Spleen (tissue), 11 donors: ENCODE data around the gene PEX5. TPM values are rescaled to one million over a fixed set of nuclear protein-coding genes. Genes with fewer than 3 reads are reported as not detected.
"Not testable (repeated sequence)": the region's sequence is repeated elsewhere in the genome, so short reads cannot be mapped to it uniquely, and the experiment has no call there.

Experiments
- DNase-seq: peaks from one replicate; pipeline ENCODE4 v3.0.0-alpha.2; 2020
- H3K27ac ChIP-seq, 8 donors: fragments of 200-600 bp; sonication (generic) in 7 of 8; 1 replicate in 4 of 8; 2 replicates in 4 of 8; pipeline versions ENCODE4 v1.5.0 to v1.8.0; 2016 to 2021; ENCODE audit warnings: inconsistent platforms in 4 of 8, mild to moderate bottlenecking in 4 of 8, moderate library complexity in 1 of 8
- H3K27me3 ChIP-seq, 7 donors: fragments of 200-600 bp; sonication (generic) in 6 of 7; replicated peaks in 1 of 7; 1 replicate in 4 of 7; 2 replicates in 3 of 7; pipeline versions ENCODE4 v1.5.0 to v1.8.0; 2016 to 2021; ENCODE audit warnings: inconsistent platforms in 3 of 7, mild to moderate bottlenecking in 1 of 7
- H3K36me3 ChIP-seq, 6 donors: fragments of 200-600 bp; sonication (generic) in 5 of 6; 1 replicate in 4 of 6; 2 replicates in 2 of 6; pipeline versions ENCODE4 v1.5.0 to v1.8.0; 2016 to 2021; ENCODE audit warnings: inconsistent platforms in 2 of 6
- H3K4me1 ChIP-seq, 6 donors: fragments of 200-600 bp; sonication (generic) in 5 of 6; 1 replicate in 3 of 6; 2 replicates in 3 of 6; pipeline versions ENCODE4 v1.5.0 to v1.8.0; 2016 to 2021; ENCODE audit warnings: inconsistent platforms in 3 of 6
- H3K4me3 ChIP-seq, 8 donors: fragments of 200-600 bp; sonication (generic) in 7 of 8; 1 replicate in 4 of 8; 2 replicates in 4 of 8; pipeline versions ENCODE4 v1.5.0 to v1.8.0; 2016 to 2021; ENCODE audit warnings: inconsistent platforms in 4 of 8, mild to moderate bottlenecking in 4 of 8, moderate library complexity in 2 of 8
- H3K9me3 ChIP-seq, 8 donors: fragments of 200-600 bp; sonication (generic) in 7 of 8; 1 replicate in 4 of 8; 2 replicates in 4 of 8; pipeline versions ENCODE4 v1.5.0 to v1.8.0; 2016 to 2021; ENCODE audit warnings: inconsistent platforms in 4 of 8
- CTCF ChIP-seq, 11 experiments: fragments of 200-600 bp in 7 of 11; fragments of 450-650 bp in 4 of 11; sonication (generic) in 4 of 11; IDR thresholded peaks in 8 of 11; conservative IDR thresholded peaks in 3 of 11; 1 replicate in 7 of 11; 2 replicates in 4 of 11; pipeline versions ENCODE4 v1.4.0 to v1.8.0; 2016 to 2021; ENCODE audit warnings: antibody characterized with exemption in 11 of 11, inconsistent platforms in 4 of 11, mild to moderate bottlenecking in 1 of 11
- POLR2A ChIP-seq, 3 donors: fragments of 450-650 bp; IDR thresholded peaks; one replicate each; pipeline ENCODE4 v1.5.1; 2017; ENCODE audit warnings: antibody characterized with exemption in 3 of 3, mild to moderate bottlenecking in 1 of 3
- POLR2AphosphoS5 ChIP-seq, 3 donors: sonication (generic); formaldehyde crosslinking; IDR thresholded peaks; one replicate each; pipeline ENCODE4 v1.5.1; 2017; ENCODE audit warnings: antibody characterized with exemption in 3 of 3
- WGBS, 5 donors: extraction: QIAGEN DNeasy Blood & Tissue Kit in 3 of 5; methylation state at CpG; one replicate each; pipeline versions ENCODE4 v1.1.5 to v1.1.7; 2013 to 2018; 5-methylcytosine and 5-hydroxymethylcytosine counted together
- intact Hi-C: fragments of 100-400 bp; cut with DNase I; formaldehyde crosslinking; loops from one replicate; pipeline ENCODE4 v1.15.0; 2023; ENCODE audit warnings: low total_unique reads
- polyA plus RNA-seq, 3 donors: library from polyadenylated mRNA; stranded (reverse); fragments of 200-250 nt; gene quantifications; one replicate each; pipeline ENCODE4 v1.2.1, GENCODE V29; 2013
- total RNA-seq, 7 donors: library from RNA; depleted of rRNA in 3 of 7; stranded (reverse); fragments of >200 nt in 3 of 7; fragmentation: NEBNext Ultra II Directional in 4 of 7; extraction: Animal tissue kit (Norgen Biotek cat#: 25700) in 4 of 7; gene quantifications; one replicate each; pipeline versions ENCODE4 v1.1.0 to v1.2.1, GENCODE V29; 2016 to 2021
- donor health status: healthy with polysubstance abuse.
- donor health status: DM: no; HTN: no; CAD: no; lungs with moderate emphysema.
- donor health status: DM: no; HTN: no; CAD: no.
- donor health status: Bipolar disorder and iron deficiency.
- donor health status: healthy.
- donor health status: DM: no; HTN: no; CAD: no.
- donor health status: DM: yes; HTN: yes; CAD: no.

The PEX5 gene
- total and polyA plus RNA-seq, 10 donors, result 13.4 to 35.8 (median 22.2) TPM

DNA sequence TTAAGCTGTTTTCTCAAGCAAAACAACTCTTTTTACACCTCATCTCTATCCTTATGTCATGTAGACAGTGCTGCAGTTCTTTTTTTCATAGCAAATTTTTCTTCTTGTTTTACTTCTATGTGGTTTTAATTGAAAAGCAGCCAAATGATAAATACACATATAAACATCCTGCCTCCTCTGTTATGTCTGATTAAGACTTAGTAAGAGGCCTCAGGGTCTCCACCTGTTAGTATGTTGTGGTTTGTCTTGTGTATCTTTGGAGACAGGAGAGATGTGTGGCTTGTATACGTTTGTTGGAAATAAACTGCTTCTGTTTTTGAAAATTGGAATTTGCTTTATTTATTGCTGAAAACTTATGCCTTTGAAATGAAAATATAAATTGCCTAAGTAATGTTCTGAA is 32.0 kb downstream of the PEX5 start:
- H3K27me3 ChIP-seq, result no peaks in the 10 kb centered on the region
- H3K9me3 ChIP-seq, result no peaks in the 10 kb centered on the region
- TF ChIP-seq CTCF (IDR thresholded peaks at IDR 0.05 in 8 of 11, conservative IDR thresholded peaks at IDR 0.05 in 3 of 11) (no peak), POLR2AphosphoS5 (IDR thresholded peaks at IDR 0.05) (no peak), POLR2A (IDR thresholded peaks at IDR 0.05) (no peak)
- H3K27ac ChIP-seq, result no peak overlapping the region
- H3K4me1 ChIP-seq, result no peaks in the 10 kb centered on the region
- no peak for DNase-seq
- H3K4me3 ChIP-seq, result no peak overlapping the region
- intact Hi-C loops, result loop anchor here (5.0 kb wide), 1 partner anchor 236 kb away; no protein-coding TSS in a partner anchor
- WGBS, 5 donors, result 78 to 82% (median 82%) methylated on average over 1 of the region's 1 CpG
- no peaks in the 10 kb centered on the region for H3K36me3 ChIP-seq

DNA sequence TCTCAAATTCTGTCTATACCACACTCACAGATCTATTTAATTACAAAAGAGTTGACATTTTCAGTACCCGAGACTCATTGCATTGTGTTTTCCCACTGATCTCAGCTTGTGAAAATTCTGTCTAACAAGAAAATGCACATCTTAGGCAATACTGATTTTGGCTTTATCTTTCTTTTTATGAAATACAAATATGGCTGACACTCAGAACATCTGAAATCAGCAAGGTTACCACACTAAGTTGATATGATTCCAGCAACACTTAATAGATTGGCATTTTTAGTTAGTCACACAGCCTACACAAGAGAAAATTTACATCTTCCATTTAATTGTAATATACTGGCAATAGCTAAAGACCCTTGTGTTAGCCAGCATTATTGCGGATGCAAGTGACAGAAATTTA is 40.3 kb downstream of the PEX5 start:
- intact Hi-C loops, result no loop called here
- TF ChIP-seq POLR2A (IDR thresholded peaks at IDR 0.05), result no peak
- no peak for TF ChIP-seq POLR2AphosphoS5 (IDR thresholded peaks at IDR 0.05)
- no peak for TF ChIP-seq CTCF (IDR thresholded peaks at IDR 0.05 in 8 of 11, conservative IDR thresholded peaks at IDR 0.05 in 3 of 11)
- peaks cover 0 to 18% (median 0%) of the 10 kb centered on the region in 8 donors for H3K9me3 ChIP-seq

DNA sequence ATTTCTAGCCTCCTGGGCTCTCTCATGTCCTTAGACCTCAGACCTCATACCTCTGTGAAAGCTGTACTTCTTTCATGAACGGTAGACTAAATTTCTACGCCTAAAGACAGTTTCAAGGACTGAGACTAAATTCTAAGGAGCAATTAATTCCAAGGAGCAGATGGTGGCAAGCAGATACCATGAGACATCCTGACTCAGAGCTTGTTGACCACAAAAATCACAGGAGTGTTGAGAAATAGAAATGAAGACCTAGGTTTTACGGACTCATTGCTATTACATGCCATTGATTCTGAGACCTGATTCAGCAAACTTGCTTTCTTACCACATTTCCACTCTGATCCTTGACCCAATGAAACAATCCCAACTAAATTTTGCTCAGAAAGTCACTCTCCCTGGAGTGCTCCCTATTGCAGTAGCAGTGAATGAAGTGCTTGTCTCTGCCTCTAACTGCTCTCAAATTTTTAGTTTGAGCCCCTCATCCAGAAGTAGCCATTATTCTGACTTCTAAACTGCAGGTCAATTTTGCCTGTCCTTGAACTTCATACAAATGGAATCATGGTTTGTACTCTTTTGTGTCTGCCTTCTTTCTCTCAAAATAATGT is 52.0 kb downstream of the PEX5 start:
- H3K27me3 ChIP-seq, result peaks cover 0 to 3% (median 0%) of the 10 kb centered on the region in 7 donors
- intact Hi-C loops, result no loop called here
- H3K4me1 ChIP-seq, result no peaks in the 10 kb centered on the region
- no peak for TF ChIP-seq POLR2AphosphoS5 (IDR thresholded peaks at IDR 0.05)
- no peak for TF ChIP-seq CTCF (IDR thresholded peaks at IDR 0.05 in 8 of 11, conservative IDR thresholded peaks at IDR 0.05 in 3 of 11)
- no peak for TF ChIP-seq POLR2A (IDR thresholded peaks at IDR 0.05)
- no peak for DNase-seq
- H3K9me3 ChIP-seq, result peaks cover 0 to 18% (median 11%) of the 10 kb centered on the region in 8 donors
- no peak overlapping the region for H3K27ac ChIP-seq
- no peaks in the 10 kb centered on the region for H3K36me3 ChIP-seq
- H3K4me3 ChIP-seq, result no peak overlapping the region
- 66 to 87% (median 73%) methylated on average over 3 of the region's 3 CpGs for WGBS, 5 donors

More for the DNA sequence above, 40.3 kb downstream of the PEX5 start:
- H3K4me1 ChIP-seq, result no peaks in the 10 kb centered on the region
- WGBS, 5 donors, result 89 to 97% (median 95%) methylated on average over 2 of the region's 2 CpGs
- peaks cover 0 to 3% (median 0%) of the 10 kb centered on the region in 7 donors for H3K27me3 ChIP-seq
- DNase-seq, result no peak
- no peak overlapping the region for H3K27ac ChIP-seq
- no peaks in the 10 kb centered on the region for H3K36me3 ChIP-seq
- no peak overlapping the region for H3K4me3 ChIP-seq

DNA sequence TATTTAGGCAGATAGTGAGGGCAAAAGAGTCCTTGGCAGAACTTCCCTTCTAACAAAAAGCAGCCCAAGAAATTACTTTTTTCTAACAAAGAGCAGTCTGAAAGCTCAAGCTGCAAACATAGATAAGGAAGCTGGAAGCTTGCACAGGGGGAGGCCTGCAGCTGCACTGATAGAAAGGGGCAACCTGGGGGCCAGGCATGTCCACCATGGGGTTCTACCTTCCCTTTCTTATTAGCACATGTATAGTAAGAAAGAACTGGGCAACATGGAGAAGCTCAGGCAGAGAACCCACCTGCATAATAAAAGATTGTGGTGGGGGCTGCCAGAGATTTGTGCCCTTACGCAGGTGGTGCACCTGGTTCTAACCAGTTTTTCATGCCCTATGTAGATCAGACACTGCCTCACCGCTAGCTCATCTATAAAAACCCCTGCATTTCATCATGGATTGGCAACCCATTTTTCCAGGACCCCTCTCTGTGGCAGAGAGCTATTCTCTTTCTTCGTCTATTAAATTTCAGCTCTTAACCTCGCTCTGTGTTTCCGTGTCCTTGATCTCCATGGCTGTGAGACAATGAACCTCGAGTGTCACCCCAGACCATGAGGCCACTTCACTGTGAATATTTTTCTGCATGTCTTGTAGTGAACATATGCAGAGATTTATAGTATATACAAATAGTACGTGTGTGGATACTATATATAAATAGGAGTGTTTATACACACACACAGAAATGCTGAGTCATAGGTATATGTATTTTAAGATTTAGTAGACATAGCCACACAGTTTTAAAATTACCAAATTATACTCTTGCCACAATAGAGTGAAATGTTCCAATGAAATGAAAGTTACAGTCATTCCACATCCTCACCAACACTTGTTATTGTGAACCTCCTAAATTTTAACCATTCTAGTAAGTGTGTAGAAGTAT is 53.0 kb downstream of the PEX5 start:
- 62 to 84% (median 70%) methylated on average over 7 of the region's 7 CpGs for WGBS, 5 donors
- no peak overlapping the region for H3K4me3 ChIP-seq
- no peak for DNase-seq
- intact Hi-C loops, result no loop called here
- H3K27ac ChIP-seq, result no peak overlapping the region
- H3K27me3 ChIP-seq, result peaks cover 0 to 3% (median 0%) of the 10 kb centered on the region in 7 donors
- no peaks in the 10 kb centered on the region for H3K4me1 ChIP-seq
- peaks cover 0 to 20% (median 12%) of the 10 kb centered on the region in 8 donors for H3K9me3 ChIP-seq
- H3K36me3 ChIP-seq, result no peaks in the 10 kb centered on the region
- TF ChIP-seq POLR2A (IDR thresholded peaks at IDR 0.05) (no peak), POLR2AphosphoS5 (IDR thresholded peaks at IDR 0.05) (no peak), CTCF (IDR thresholded peaks at IDR 0.05 in 8 of 11, conservative IDR thresholded peaks at IDR 0.05 in 3 of 11) (no peak)

- H3K36me3 ChIP-seq, H3K4me3 ChIP-seq, H3K4me1 ChIP-seq, intact Hi-C loops, H3K27ac ChIP-seq, DNase-seq, H3K27me3 ChIP-seq: not testable (repeated sequence)
- H3K9me3 ChIP-seq, result peaks cover 0 to 15% (median 9%) of the 10 kb centered on the region in 8 donors
- 84 to 96% (median 91%) methylated on average over 7 to 20 of the region's 22 CpGs for WGBS, 5 donors
Measured at GRCh38 chr12:7251328-7251996, 62.0 kb downstream of the PEX5 start.
